Naive thymus-derived CD4-positive, alpha-beta T cell (primary cell): ENCODE measurements around the gene SRP14. TPM values are rescaled to one million over a fixed set of nuclear protein-coding genes. Genes with fewer than 3 reads are reported as not detected.

ENCODE experiments used
- ATAC-seq: fragments of 150-1000 bp; cut with Tn5 transposase; 2 replicates; pipeline ENCODE4 v1.10.0; 2021; ENCODE audit warnings: mild to moderate bottlenecking, moderate library complexity
- CTCF ChIA-PET: fragments of 350-600 bp; sonication (Branson Sonifier 250); formaldehyde crosslinking; loops from one replicate; lab custom pipeline; 2021; ENCODE audit warnings: antibody characterized with exemption; lab: Charles Lee
- POLR2A ChIA-PET: fragments of 350-600 bp; sonication (Branson Sonifier 250); formaldehyde crosslinking; loops from one replicate; lab custom pipeline; 2021; ENCODE audit warnings: antibody characterized with exemption, inconsistent platforms; lab: Charles Lee
- DNase-seq, 9 donors: peaks; one replicate each; pipeline versions ENCODE4 v3.0.0 to v3.0.0-alpha.2; 2020 to 2022; ENCODE audit warnings: mixed read lengths in 1 of 9
- H3K27ac ChIP-seq: one replicate; pipeline ENCODE4 v1.7.0; 2013; ENCODE audit warnings: mild to moderate bottlenecking, low read depth, low read length, moderate library complexity
- H3K27me3 ChIP-seq, 2 donors: one replicate each; pipeline ENCODE4 v1.7.0; 2013; ENCODE audit warnings: low read length in 2 of 2, mild to moderate bottlenecking in 2 of 2, moderate library complexity in 2 of 2; ENCODE audit not compliant: control insufficient read depth in 2 of 2, insufficient read depth in 2 of 2
- H3K36me3 ChIP-seq, 3 experiments: 1 replicate in 2 of 3; 2 replicates in 1 of 3; pipeline ENCODE4 v1.7.0; 2013; ENCODE audit warnings: low read length in 3 of 3, mild to moderate bottlenecking in 3 of 3, moderate library complexity in 1 of 3; ENCODE audit not compliant: insufficient read depth in 3 of 3, control insufficient read depth in 2 of 3
- H3K4me1 ChIP-seq, 2 donors: one replicate each; pipeline ENCODE4 v1.7.0; 2013; ENCODE audit warnings: low read length in 2 of 2, mild to moderate bottlenecking in 2 of 2, moderate library complexity in 1 of 2; ENCODE audit not compliant: control insufficient read depth in 2 of 2, insufficient read depth in 2 of 2
- H3K4me3 ChIP-seq: 2 replicates; pipeline ENCODE4 v1.7.0; 2013; ENCODE audit warnings: mild to moderate bottlenecking, low read length
- H3K9me3 ChIP-seq, 3 experiments: 1 replicate in 2 of 3; 2 replicates in 1 of 3; pipeline ENCODE4 v1.7.0; 2013; ENCODE audit warnings: low read length in 3 of 3; ENCODE audit not compliant: control insufficient read depth in 2 of 3
- H3K27ac Mint-ChIP-seq, 9 donors: one replicate each; pipeline ENCODE4 v1.8.0; 2020 to 2022; ENCODE audit warnings: mixed read lengths in 9 of 9, mild to moderate bottlenecking in 8 of 9, moderate library complexity in 5 of 9, inconsistent platforms in 2 of 9
- H3K27me3 Mint-ChIP-seq, 5 donors: one replicate each; pipeline ENCODE4 v1.8.0; 2021 to 2022; ENCODE audit warnings: mixed read lengths in 5 of 5, mild to moderate bottlenecking in 1 of 5
- H3K36me3 Mint-ChIP-seq, 5 donors: one replicate each; pipeline ENCODE4 v1.8.0; 2020 to 2022; ENCODE audit warnings: mixed read lengths in 5 of 5, mild to moderate bottlenecking in 3 of 5, inconsistent platforms in 1 of 5
- H3K4me1 Mint-ChIP-seq, 7 donors: one replicate each; pipeline ENCODE4 v1.8.0; 2020 to 2022; ENCODE audit warnings: mixed read lengths in 7 of 7, mild to moderate bottlenecking in 3 of 7, inconsistent platforms in 1 of 7
- H3K4me3 Mint-ChIP-seq, 10 donors: one replicate each; pipeline ENCODE4 v1.8.0; 2020 to 2022; ENCODE audit warnings: mild to moderate bottlenecking in 10 of 10, mixed read lengths in 10 of 10, moderate library complexity in 6 of 10, inconsistent platforms in 2 of 10
- H3K9me3 Mint-ChIP-seq, 11 donors: one replicate each; pipeline ENCODE4 v1.8.0; 2020 to 2022; ENCODE audit warnings: mixed read lengths in 11 of 11, mild to moderate bottlenecking in 4 of 11, inconsistent platforms in 1 of 11, moderate library complexity in 1 of 11
- intact Hi-C, 2 donors: fragments of 100-400 bp; cut with micrococcal nuclease; formaldehyde crosslinking; loops; one replicate each; pipeline ENCODE4 v1.15.1; 2023
- polyA plus RNA-seq, 2 donors: library from polyadenylated mRNA; unstranded; fragments of 300-500 nt; fragmentation: Illumina TruSeq; gene quantifications; one replicate each; pipeline ENCODE4 v1.2.3, GENCODE V29; 2021
- total RNA-seq, 6 experiments: library from RNA in 5 of 6; stranded (reverse) in 5 of 6; gene quantifications; 1 replicate in 5 of 6; 2 replicates in 1 of 6; pipeline ENCODE4 v1.2.3 and lab custom pipeline; 2021 to 2026

SRP14 gene
- total and polyA plus RNA-seq, 7 experiments from 2014 or later = 92.1 to 963 (median 112) TPM

DNA sequence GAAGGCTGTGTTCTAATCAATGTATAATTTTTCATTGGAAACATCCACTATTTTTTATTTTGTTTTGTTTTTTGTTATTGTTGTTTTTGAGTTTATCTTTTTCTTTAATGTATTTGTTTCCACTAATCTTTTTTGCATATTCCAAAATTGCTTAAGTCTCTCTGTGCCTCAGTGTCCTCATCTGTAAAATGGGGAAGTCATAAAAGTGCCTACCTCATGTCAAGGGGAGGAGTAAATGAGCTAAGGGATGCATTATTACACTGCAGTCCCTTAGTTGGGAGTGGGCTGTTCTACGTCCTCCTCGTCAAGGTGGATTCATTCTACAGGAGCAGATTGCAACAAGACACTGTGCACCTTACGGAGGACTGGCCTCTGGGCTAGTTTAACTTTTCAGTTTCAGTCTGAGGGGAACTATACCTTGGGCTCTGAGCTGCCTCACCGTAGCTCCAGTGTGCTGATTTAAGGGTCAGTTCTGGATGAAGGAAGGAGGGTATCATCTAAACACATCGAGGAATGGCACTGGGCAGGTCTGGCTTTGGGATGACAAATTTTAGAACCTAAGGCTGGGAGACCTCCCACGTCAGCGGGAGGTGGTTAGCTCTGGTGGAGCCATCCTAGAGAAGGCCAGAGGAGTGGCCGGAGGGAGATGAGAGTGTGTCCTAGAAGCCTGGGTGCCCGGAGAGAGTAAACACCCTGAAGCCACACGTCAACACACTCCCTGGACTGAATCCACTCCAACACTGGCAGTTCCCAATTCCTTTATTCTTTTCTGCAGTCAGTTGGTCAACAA lies 5.1 kb upstream of the SRP14 start:
- intact Hi-C loops = loop anchor here in 1 of 2 donors (10.0 kb wide), 1 partner anchor 359 kb away; no protein-coding TSS in a partner anchor

DNA sequence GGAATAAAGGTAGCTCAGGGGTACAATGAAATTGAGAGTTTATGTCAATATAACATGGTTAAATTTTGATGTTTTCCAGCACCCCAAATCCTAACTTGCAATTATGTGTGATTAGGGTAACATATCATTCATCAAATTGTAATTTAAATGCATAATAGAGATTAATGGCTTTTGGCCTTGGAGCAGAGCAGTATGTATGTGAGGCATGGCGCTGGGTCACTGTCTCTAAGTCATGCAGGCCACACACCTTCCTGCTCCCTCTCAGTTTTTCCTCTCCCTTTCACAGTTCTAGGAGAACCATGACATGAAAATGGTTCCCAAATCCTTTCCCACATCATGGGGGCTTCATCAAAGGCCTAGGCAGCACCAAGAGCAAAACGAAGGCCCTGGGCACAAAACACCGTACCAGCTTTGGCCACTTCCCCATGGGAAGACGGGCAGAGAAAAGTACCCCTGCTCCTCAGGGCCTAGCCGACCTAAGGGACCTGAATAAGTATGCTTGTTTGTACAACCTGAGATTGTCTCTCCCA lies 3.9 kb upstream of the SRP14 start:
- no peak overlapping the region for H3K27ac ChIP-seq
- H3K9me3 ChIP-seq = no peaks in the 10 kb centered on the region
- no peaks in the 10 kb centered on the region for H3K27me3 Mint-ChIP-seq
- no peaks in the 10 kb centered on the region for H3K9me3 Mint-ChIP-seq
- peaks cover 0 to 7% (median 0%) of the 10 kb centered on the region in 3 experiments for H3K36me3 ChIP-seq
- peak overlapping the region in 1 of 9 donors; percentile 9 for H3K27ac Mint-ChIP-seq
- H3K27me3 ChIP-seq = no peaks in the 10 kb centered on the region
- peaks cover 0 to 15% (median 0%) of the 10 kb centered on the region in 5 donors for H3K36me3 Mint-ChIP-seq
- no peak overlapping the region for H3K4me3 Mint-ChIP-seq
- H3K4me3 ChIP-seq = no peak overlapping the region
- POLR2A ChIA-PET = no interaction called here
- intact Hi-C loops = loop anchor here in 1 of 2 donors (10.0 kb wide), 1 partner anchor 358 kb away; no protein-coding TSS in a partner anchor
- CTCF ChIA-PET = interaction anchor here (0.9 to 1.3 kb wide), 2 partner anchors 118 to 237 kb away, joined by 3 to 4 read pairs; partner anchors contain the start of gene BUB1B
- ATAC-seq (no peak), DNase-seq (no peak)
- H3K4me1 Mint-ChIP-seq = peaks cover 25 to 68% (median 55%) of the 10 kb centered on the region in 7 donors
- H3K4me1 ChIP-seq = peaks cover 26 to 36% of the 10 kb centered on the region in 2 donors

More for the DNA sequence above, 5.1 kb upstream of the SRP14 start:
- H3K4me3 ChIP-seq = no peak overlapping the region
- H3K9me3 Mint-ChIP-seq = no peaks in the 10 kb centered on the region
- DNase-seq = no peak
- H3K4me3 Mint-ChIP-seq = no peak overlapping the region
- no peaks in the 10 kb centered on the region for H3K9me3 ChIP-seq
- POLR2A ChIA-PET = interaction anchor here (0.6 to 1.2 kb wide), 3 partner anchors 9 to 1502 kb away, joined by 3 read pairs; no protein-coding TSS in a partner anchor
- H3K4me1 ChIP-seq = peaks cover 33 to 43% of the 10 kb centered on the region in 2 donors
- no peaks in the 10 kb centered on the region for H3K36me3 ChIP-seq
- H3K27ac ChIP-seq = no peak overlapping the region
- H3K27ac Mint-ChIP-seq = peak overlapping the region in 4 of 9 donors; percentile 11 to 84 (median 38)
- H3K36me3 Mint-ChIP-seq = peaks cover 0 to 11% (median 0%) of the 10 kb centered on the region in 5 donors
- CTCF ChIA-PET = interaction anchor here (0.7 to 2.9 kb wide), 6 partner anchors 62 to 309 kb away, joined by 3 to 49 read pairs (median 4); partner anchors contain the start of gene BUB1B
- no peaks in the 10 kb centered on the region for H3K27me3 ChIP-seq
- H3K4me1 Mint-ChIP-seq = peaks cover 31 to 70% (median 60%) of the 10 kb centered on the region in 7 donors
- no peaks in the 10 kb centered on the region for H3K27me3 Mint-ChIP-seq
- ATAC-seq = no peak

DNA sequence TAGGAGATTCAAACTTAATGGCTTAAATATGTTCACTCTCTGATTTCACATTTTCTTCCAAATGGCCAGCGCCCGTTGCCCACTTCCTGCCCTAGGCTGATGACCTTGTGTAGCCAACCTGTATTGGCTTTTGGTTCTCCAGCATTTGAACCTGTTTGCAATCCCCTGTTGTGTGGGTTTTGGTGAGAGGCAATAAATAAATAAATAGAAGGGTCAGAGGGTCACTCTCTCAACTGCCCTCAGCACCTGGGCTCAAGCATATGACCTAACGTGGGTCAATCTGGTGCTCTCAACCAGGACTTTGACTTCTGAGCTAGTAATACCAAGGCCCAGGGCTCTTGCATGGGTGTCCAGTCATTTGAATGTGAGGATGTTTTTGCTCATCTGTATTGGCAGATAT lies 1.8 kb upstream of the SRP14 start:
- ChIA-PET CTCF (interaction anchor here (0.9 kb wide), 1 partner anchor 271 kb away, joined by 6 read pairs; no protein-coding TSS in a partner anchor), POLR2A (interaction anchor here (1.0 to 1.4 kb wide), 2 partner anchors 21 to 58 kb away, joined by 3 to 5 read pairs; no protein-coding TSS in a partner anchor)
- H3K36me3 ChIP-seq = peaks cover 0 to 22% (median 13%) of the 10 kb centered on the region in 3 experiments
- peak overlapping the region in 8 of 9 donors; percentile 23 to 98 (median 92) for H3K27ac Mint-ChIP-seq
- H3K4me1 ChIP-seq = peaks cover 22 to 28% of the 10 kb centered on the region in 2 donors
- no peaks in the 10 kb centered on the region for H3K9me3 Mint-ChIP-seq
- no peaks in the 10 kb centered on the region for H3K27me3 ChIP-seq
- no peak overlapping the region for H3K4me3 ChIP-seq
- DNase-seq (no peak), ATAC-seq (no peak)
- peaks cover 35 to 70% (median 63%) of the 10 kb centered on the region in 7 donors for H3K4me1 Mint-ChIP-seq
- H3K36me3 Mint-ChIP-seq = peaks cover 0 to 22% (median 10%) of the 10 kb centered on the region in 5 donors
- H3K9me3 ChIP-seq = no peaks in the 10 kb centered on the region
- intact Hi-C loops = loop anchor here in 1 of 2 donors (10.0 kb wide), 1 partner anchor 356 kb away; no protein-coding TSS in a partner anchor
- H3K27me3 Mint-ChIP-seq = no peaks in the 10 kb centered on the region
- H3K4me3 Mint-ChIP-seq = peak overlapping the region; percentile 54 to 100 (median 82)
- peak overlapping the region; percentile 96 for H3K27ac ChIP-seq

DNA sequence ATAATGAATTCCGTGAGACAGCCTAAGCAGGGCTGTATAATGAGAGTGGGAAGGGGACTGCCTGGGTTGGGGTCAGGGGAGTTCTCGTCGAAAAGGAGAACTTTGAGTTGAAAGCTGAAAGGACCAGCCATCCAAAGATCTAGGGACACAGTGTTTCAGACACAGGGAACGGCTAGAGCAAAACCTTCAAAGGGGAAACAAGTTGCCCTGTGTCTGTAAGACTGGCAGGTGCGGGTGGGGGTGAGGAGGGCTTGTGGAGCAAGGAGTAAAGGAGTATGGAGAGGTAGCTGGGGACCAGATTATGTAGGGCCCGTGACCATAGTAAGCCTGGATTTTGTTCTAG lies 1.3 kb upstream of the SRP14 start:
- Histone ChIP-seq H3K36me3 (peaks cover under 1 to 27% (median 18%) of the 10 kb centered on the region in 3 experiments), H3K4me3 (peak overlapping the region; percentile 16), H3K27ac (peak overlapping the region; percentile 96), H3K4me1 (peaks cover 22 to 23% of the 10 kb centered on the region in 2 donors), H3K9me3 (no peaks in the 10 kb centered on the region), H3K27me3 (no peaks in the 10 kb centered on the region)
- POLR2A ChIA-PET = interaction anchor here (0.6 to 3.2 kb wide), 4 partner anchors 8 to 254 kb away, joined by 3 to 22 read pairs (median 4); no protein-coding TSS in a partner anchor
- ATAC-seq (no peak), DNase-seq (no peak)
- peak overlapping the region; percentile 54 to 100 (median 82) for H3K4me3 Mint-ChIP-seq
- intact Hi-C loops = loop anchor here in 1 of 2 donors (10.0 kb wide), 1 partner anchor 355 kb away; no protein-coding TSS in a partner anchor
- H3K36me3 Mint-ChIP-seq = peaks cover 0 to 22% (median 10%) of the 10 kb centered on the region in 5 donors
- H3K4me1 Mint-ChIP-seq = peaks cover 33 to 65% (median 59%) of the 10 kb centered on the region in 7 donors
- no peaks in the 10 kb centered on the region for H3K9me3 Mint-ChIP-seq
- CTCF ChIA-PET = interaction anchor here (1.6 kb wide), 1 partner anchor 67 kb away, joined by 8 read pairs; no protein-coding TSS in a partner anchor
- H3K27ac Mint-ChIP-seq = peak overlapping the region; percentile 74 to 98 (median 88)
- no peaks in the 10 kb centered on the region for H3K27me3 Mint-ChIP-seq

DNA sequence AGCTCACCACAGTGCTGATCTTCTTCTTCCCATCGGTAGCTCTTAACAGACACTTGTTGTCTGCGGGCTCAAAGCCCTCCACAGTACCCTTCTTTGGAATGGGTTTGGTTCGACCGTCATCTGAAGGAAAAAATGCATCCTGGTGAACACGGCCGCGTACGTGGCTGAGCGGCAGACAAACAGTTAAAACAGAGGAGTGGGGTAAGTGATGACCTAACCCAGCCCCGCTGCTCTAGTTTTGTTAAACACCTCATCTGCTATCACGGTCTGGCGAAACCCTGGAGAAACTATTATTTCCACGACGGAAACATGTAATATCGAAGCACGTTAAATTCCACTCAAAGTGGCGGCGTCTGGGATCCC lies 725 bp downstream of the SRP14 start:
- Histone ChIP-seq H3K4me3 (peak overlapping the region; percentile 86), H3K27me3 (no peaks in the 10 kb centered on the region), H3K4me1 (peaks cover 15 to 18% of the 10 kb centered on the region in 2 donors), H3K27ac (peak overlapping the region; percentile 96), H3K36me3 (peaks cover 10 to 41% (median 31%) of the 10 kb centered on the region in 3 experiments), H3K9me3 (no peaks in the 10 kb centered on the region)
- intact Hi-C loops = loop anchor here (2.0 to 5.0 kb wide), 4 partner anchors 116 to 284 kb away; partner anchors contain the start of genes GPR176 (in 2 of the 2), FSIP1 (in 1 of the 2) and INAFM2 (in 1 of the 2)
- Mint-ChIP-seq H3K36me3 (peaks cover 0 to 27% (median 14%) of the 10 kb centered on the region in 5 donors), H3K27ac (peak overlapping the region; percentile 94 to 99 (median 98)), H3K4me1 (peaks cover 28 to 58% (median 53%) of the 10 kb centered on the region in 7 donors), H3K9me3 (no peaks in the 10 kb centered on the region), H3K4me3 (peak overlapping the region; percentile 92 to 100 (median 100)), H3K27me3 (no peaks in the 10 kb centered on the region)
- ChIA-PET CTCF (interaction anchor here (0.7 to 2.2 kb wide), 3 partner anchors 9 to 68 kb away, joined by 3 to 11 read pairs (median 5); no protein-coding TSS in a partner anchor), POLR2A (interaction anchor here (0.6 to 3.2 kb wide), 7 partner anchors 7 to 237 kb away, joined by 3 to 22 read pairs (median 3); partner anchors contain the start of gene BMF)
- DNase-seq (peak in 1 of 9 donors; percentile 28), ATAC-seq (no peak)
